ENCODE data around the gene TTLL11.
"Not testable (repeated sequence)": the region's sequence is repeated elsewhere in the genome, so short reads cannot be mapped to it uniquely, and the experiment has no call there.

TTLL11 gene

GRCh38 chr9:122039234-122039633, 53.9 kb downstream of the TTLL11 start:
- no peak for DNase-seq

- peak; percentile 20 for DNase-seq
Measured at GRCh38 chr9:122036988-122037387, 56.1 kb downstream of the TTLL11 start.

GRCh38 chr9:122036408-122036807, 56.7 kb downstream of the TTLL11 start:
- DNase-seq, result no peak

GRCh38 chr9:122033775-122034373, 59.2 kb downstream of the TTLL11 start:
- DNase-seq, result no peak

GRCh38 chr9:122032346-122032745, 60.8 kb downstream of the TTLL11 start:
- DNase-seq, result no peak

GRCh38 chr9:122031776-122032175, 61.3 kb downstream of the TTLL11 start:
- no peak for DNase-seq

GRCh38 chr9:122031157-122031556, 62.0 kb downstream of the TTLL11 start:
- no peak for DNase-seq

GRCh38 chr9:122030357-122030756, 62.8 kb downstream of the TTLL11 start:
- DNase-seq, result no peak

GRCh38 chr9:122029898-122030297, 63.2 kb downstream of the TTLL11 start:
- no peak for DNase-seq

- no peak for DNase-seq
Measured at GRCh38 chr9:122028089-122028488, 65.0 kb downstream of the TTLL11 start.

GRCh38 chr9:122020398-122020797, 72.7 kb downstream of the TTLL11 start:
- DNase-seq, result no peak

- DNase-seq, result no peak
Measured at GRCh38 chr9:122016744-122017143, 76.4 kb downstream of the TTLL11 start.

- DNase-seq, result no peak
Measured at GRCh38 chr9:122016309-122016708, 76.8 kb downstream of the TTLL11 start.

- DNase-seq, result no peak
Measured at GRCh38 chr9:122015170-122015821, 77.8 kb downstream of the TTLL11 start.

GRCh38 chr9:122011818-122012498, 81.2 kb downstream of the TTLL11 start:
- no peak for DNase-seq

GRCh38 chr9:122008559-122008958, 84.5 kb downstream of the TTLL11 start:
- no peak for DNase-seq

GRCh38 chr9:122007837-122008236, 85.3 kb downstream of the TTLL11 start:
- no peak for DNase-seq

GRCh38 chr9:122005597-122005996, 87.5 kb downstream of the TTLL11 start:
- peak; percentile 9 for DNase-seq

GRCh38 chr9:122004589-122004988, 88.5 kb downstream of the TTLL11 start:
- DNase-seq, result no peak

GRCh38 chr9:122001491-122002201, 91.5 kb downstream of the TTLL11 start:
- DNase-seq, result no peak

- not testable (repeated sequence) for DNase-seq
Measured at GRCh38 chr9:122000526-122000925, 92.6 kb downstream of the TTLL11 start.

- DNase-seq, result no peak
Measured at GRCh38 chr9:121999556-121999955, 93.6 kb downstream of the TTLL11 start.

- no peak for DNase-seq
Measured at GRCh38 chr9:121998513-121999049, 94.5 kb downstream of the TTLL11 start.

Data from amniotic stem cell (primary cell).